K562 (cell line): Measurements from ENCODE around the gene STEEP1. TPM values are rescaled to one million over a fixed set of nuclear protein-coding genes. Genes with fewer than 3 reads are reported as not detected.

Experiments used
- ATAC-seq: fragments of 200-7000 bp; cut with Tn5 transposase; 3 replicates; pipeline ENCODE4 v1.9.1; 2020; ENCODE audit warnings: moderate library complexity
- BruUV-seq: library from RNA; stranded (reverse); fragments of 400-500 nt; replicated peaks from 2 replicates; lab custom pipeline; 2021; lab: Mats Ljungman, UMichigan
- CTCF ChIA-PET: fragments of 300-600 bp; formaldehyde crosslinking; extraction: SDS; loops from one replicate; lab custom pipeline; 2021; ENCODE audit warnings: low intra/inter-chr PET ratio; lab: Yijun Ruan, JAX
- POLR2A ChIA-PET: fragments of 300-600, 350-650 bp; sonication (Branson Sonifier 250); formaldehyde crosslinking; extraction: SDS; loops from one replicate; lab custom pipeline; 2021; ENCODE audit warnings: antibody characterized with exemption, inconsistent platforms; lab: Yijun Ruan, JAX
- DNase-seq, 4 experiments: peaks; one replicate each; pipeline versions ENCODE4 v3.0.0 to v3.0.0-alpha.2; 2011 to 2018; ENCODE audit warnings: low spot score in 3 of 4, mixed read lengths in 3 of 4; ENCODE audit errors: extremely low read depth in 1 of 4
- FAIRE-seq: peaks from 2 replicates; lab custom pipeline; 2011; peaks lifted over from hg19 to GRCh38; lab: Jason Lieb, UNC
- H2AFZ ChIP-seq: 2 replicates; pipeline ENCODE4 v1.6.0; 2011; ENCODE audit warnings: low read depth, low read length, control low read depth, inconsistent platforms
- H3K27ac ChIP-seq: fragments of 200-600 bp; 3 replicates; pipeline ENCODE4 v1.8.0; 2011; ENCODE audit warnings: low read depth, mild to moderate bottlenecking, control low read depth, inconsistent platforms, low read length, moderate library complexity, mixed read lengths; ENCODE audit errors: extremely low read depth
- H3K27me3 ChIP-seq, 2 experiments: fragments of 300-600 bp in 1 of 2; 2 replicates in 1 of 2; 3 replicates in 1 of 2; pipeline versions ENCODE4 v1.6.0 to v1.8.0; 2011; ENCODE audit warnings: inconsistent platforms in 2 of 2, low read length in 2 of 2, mild to moderate bottlenecking in 1 of 2, mixed read lengths in 1 of 2, moderate library complexity in 1 of 2; ENCODE audit not compliant: control insufficient read depth in 2 of 2, insufficient read depth in 2 of 2
- H3K36me3 ChIP-seq: fragments of 300-600 bp; 3 replicates; pipeline ENCODE4 v1.8.0; 2011; ENCODE audit warnings: mild to moderate bottlenecking, low read length, inconsistent platforms; ENCODE audit not compliant: control insufficient read depth, insufficient read depth
- H3K4me1 ChIP-seq, 2 experiments: fragments of 200-600 bp in 1 of 2; replicated peaks in 1 of 2; 2 replicates in 1 of 2; 3 replicates in 1 of 2; pipeline versions ENCODE4 v1.5.1 to v1.8.0; 2011; ENCODE audit warnings: inconsistent platforms in 2 of 2, low read length in 2 of 2, mild to moderate bottlenecking in 1 of 2, mixed read lengths in 1 of 2, moderate library complexity in 1 of 2; ENCODE audit not compliant: control insufficient read depth in 2 of 2, insufficient read depth in 2 of 2
- H3K4me2 ChIP-seq: 2 replicates; pipeline ENCODE4 v1.6.1; 2011; ENCODE audit warnings: low read length, control low read depth, inconsistent platforms, mixed read lengths; ENCODE audit not compliant: insufficient read depth
- H3K4me3 ChIP-seq: fragments of 200-600 bp; sonication (generic), shearing (Covaris generic); 2 replicates; pipeline ENCODE4 v1.5.1; 2016; ENCODE audit warnings: control low read depth, inconsistent platforms
- H3K79me2 ChIP-seq: fragments of 200-600 bp; 3 replicates; pipeline ENCODE4 v1.8.0; 2011; ENCODE audit warnings: low read length, inconsistent platforms; ENCODE audit not compliant: control insufficient read depth, insufficient read depth
- H3K9ac ChIP-seq, 2 experiments: 2 replicates each; pipeline versions ENCODE4 v1.6.0 to v1.6.1; 2011; ENCODE audit warnings: low read depth in 2 of 2, low read length in 2 of 2, control low read depth in 1 of 2, inconsistent platforms in 1 of 2, mild to moderate bottlenecking in 1 of 2, mixed read lengths in 1 of 2; ENCODE audit not compliant: insufficient read depth in 1 of 2
- H3K9me1 ChIP-seq: one replicate; pipeline ENCODE4 v1.6.0; 2011; ENCODE audit warnings: inconsistent platforms, mild to moderate bottlenecking, low read length, moderate library complexity; ENCODE audit not compliant: control insufficient read depth, insufficient read depth
- H3K9me3 ChIP-seq: replicated peaks from 2 replicates; pipeline ENCODE4 v1.5.1; 2011; ENCODE audit warnings: low read depth, low read length, inconsistent platforms; ENCODE audit not compliant: control insufficient read depth, insufficient read depth
- H4K20me1 ChIP-seq: replicated peaks from 2 replicates; pipeline ENCODE4 v1.6.1; 2011; ENCODE audit warnings: low read length, inconsistent platforms, mixed read lengths; ENCODE audit not compliant: control insufficient read depth, insufficient read depth
- ARHGAP35 ChIP-seq: fragments of 450-650 bp; IDR thresholded peaks from 2 replicates; pipeline ENCODE4 v1.6.1; 2018; ENCODE audit not compliant: partially characterized antibody
- C11orf30 ChIP-seq: fragments of 450-650 bp; IDR thresholded peaks from 2 replicates; pipeline ENCODE4 v1.6.1; 2016; ENCODE audit warnings: low read depth, mild to moderate bottlenecking
- MNT ChIP-seq, 2 experiments: fragments of 450-650 bp; conservative IDR thresholded peaks; 2 replicates each; pipeline ENCODE4 v1.6.1; 2017; ENCODE audit warnings: mild to moderate bottlenecking in 2 of 2, moderate library complexity in 2 of 2
- SPI1 ChIP-seq: IDR thresholded peaks from 2 replicates; pipeline ENCODE4 v1.6.1; 2011; ENCODE audit warnings: low read depth, low read length, control low read depth, borderline replicate concordance
- XRCC3 ChIP-seq: fragments of 450-650 bp; IDR thresholded peaks from 2 replicates; pipeline ENCODE4 v1.6.1; 2017; ENCODE audit warnings: mild to moderate bottlenecking, moderate library complexity
- ZNF436 ChIP-seq: fragments of 250-450, 450-650 bp; sonication (Bioruptor Pico); formaldehyde crosslinking; IDR thresholded peaks from 2 replicates; pipeline ENCODE4 v1.7.0; 2020; ENCODE audit warnings: mild to moderate bottlenecking
- ZZZ3 ChIP-seq: fragments of 450-650 bp; IDR thresholded peaks from 2 replicates; pipeline ENCODE4 v1.6.1; 2016; ENCODE audit warnings: antibody characterized with exemption, mild to moderate bottlenecking, moderate library complexity
- WGBS: fragments of 100-300 bp; shearing (Covaris generic); methylation state at CpG from one replicate; pipeline ENCODE4 v1.1.6; 2016; ENCODE audit warnings: low coverage, mixed read lengths; ENCODE audit not compliant: insufficient coverage; ENCODE audit errors: missing lambda C conversion rate; 5-methylcytosine and 5-hydroxymethylcytosine counted together
- in situ Hi-C: fragments of 300-500 bp; cut with MboI; formaldehyde crosslinking; loops from 4 replicates; pipeline ENCODE4 v1.15.0; 2018; ENCODE audit warnings: inconsistent platforms, mixed read lengths
- intact Hi-C: fragments of 100-400 bp; cut with micrococcal nuclease; formaldehyde crosslinking; loops from 2 replicates; pipeline ENCODE4 v1.14.2; 2022
- polyA plus RNA-seq, 8 experiments: library from polyadenylated mRNA; depleted of rRNA in 4 of 8; stranded (reverse) in 5 of 8; unstranded in 3 of 8; fragments of >200 nt; fragmentation: Nextera tagmentation in 2 of 8; fragmentation: Illumina TruSeq in 1 of 8; extraction: Ambion mirVana in 2 of 8; extraction: Trizol in 1 of 8; gene quantifications; 2 replicates each; pipeline versions ENCODE4 v1.2.1 to v1.2.3, GENCODE V29; 2011 to 2014; ENCODE audit warnings: inconsistent platforms in 1 of 8, missing spikeins in 1 of 8
- total RNA-seq, 7 experiments: library from RNA; depleted of rRNA in 6 of 7; stranded (reverse); fragments of >200 nt in 6 of 7; fragmentation: Illumina TruSeq in 2 of 7; extraction: Trizol in 2 of 7; gene quantifications; 2 replicates each; pipeline versions ENCODE4 v1.2.1 to v1.2.3, GENCODE V29; 2011 to 2021; ENCODE audit warnings: low replicate concordance in 1 of 7

STEEP1 gene
- total and polyA plus RNA-seq, 9 of the 15 experiments (the other 6 are each of a cell fraction or from before 2014, with no cell fraction given), result 15.0 to 73.7 (median 40.3) TPM

- ATAC-seq (no peak), DNase-seq (no peak), FAIRE-seq (no peak)
- H2AFZ ChIP-seq, result no peak overlapping the region
- in situ Hi-C loops (no loop called here), intact Hi-C loops (no loop called here)
- BruUV-seq, result no TSS peak
- TF ChIP-seq MNT (conservative IDR thresholded peaks at IDR 0.05), result no peak
- peak; percentile 62 for TF ChIP-seq SPI1
- TF ChIP-seq ARHGAP35, result no peak
- no peak for TF ChIP-seq XRCC3
- no peak for TF ChIP-seq C11orf30
- TF ChIP-seq ZZZ3, result no peak
- TF ChIP-seq ZNF436, result no peak
- no peak overlapping the region for H3K4me3 ChIP-seq
- no peak overlapping the region for H3K27ac ChIP-seq
- H4K20me1 ChIP-seq, result no peaks in the 10 kb centered on the region
- no peaks in the 10 kb centered on the region; a peak in 1 of 5 replicates for H3K4me1 ChIP-seq
- no peaks in the 10 kb centered on the region for H3K9me3 ChIP-seq
- no peaks in the 10 kb centered on the region for H3K79me2 ChIP-seq
- no CpG with 5 or more reads among the region's 1 CpG for WGBS
- no peak overlapping the region for H3K4me2 ChIP-seq
- H3K27me3 ChIP-seq, result no peaks in the 10 kb centered on the region; a peak in 1 of 5 replicates
- no peak overlapping the region for H3K9ac ChIP-seq
- no peaks in the 10 kb centered on the region for H3K9me1 ChIP-seq
- ChIA-PET POLR2A (no interaction called here), CTCF (no interaction called here)
- H3K36me3 ChIP-seq, result no peaks in the 10 kb centered on the region
Observed at GRCh38 chrX:119497185-119497584, 68.0 kb downstream of the STEEP1 start.
